ENCODE data around the gene EEFSEC. TPM values are rescaled to one million over a fixed set of nuclear protein-coding genes. Genes with fewer than 3 reads are reported as not detected.
A peak's percentile ranks its signal among the peaks of the same experiment; 100 is the strongest.

EEFSEC gene
- total RNA-seq, 1 donor from 2014 or later, result 15.3 TPM

DNA sequence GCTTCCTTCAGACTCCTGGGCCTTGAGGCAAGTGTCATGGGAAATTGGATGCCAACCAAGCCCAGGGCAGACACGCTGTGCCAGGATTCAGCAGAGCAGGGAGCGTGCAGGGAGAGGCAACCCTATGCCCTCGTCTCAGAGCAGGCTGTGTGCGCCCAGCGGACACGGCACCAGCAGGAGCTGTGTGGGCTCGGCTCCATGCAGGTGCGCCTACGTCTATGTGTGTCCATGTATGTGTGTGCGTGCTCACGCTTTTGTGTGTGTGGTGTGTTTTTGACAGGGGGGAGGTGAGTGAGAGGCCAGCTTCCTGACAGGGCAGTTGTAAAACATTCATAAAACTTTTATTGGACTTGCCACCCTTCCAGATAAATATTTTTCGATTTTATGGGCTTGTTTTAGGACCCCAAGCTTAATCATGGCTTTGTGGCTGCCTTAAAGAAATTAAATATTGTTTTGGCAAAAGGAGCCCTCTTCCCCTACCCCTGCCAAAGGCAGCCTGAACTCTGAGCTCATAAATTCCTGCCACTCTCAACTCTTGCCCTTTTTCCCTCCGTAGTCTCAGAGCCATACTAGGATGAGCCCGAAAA lies 229.0 kb downstream of the EEFSEC start:
- H3K4me1 ChIP-seq, result peaks cover 31% of the 10 kb centered on the region
- ATAC-seq (no peak), DNase-seq (no peak)
- no peak overlapping the region for H3K27ac ChIP-seq
- no peak overlapping the region for H3K4me3 ChIP-seq
- intact Hi-C loops (cut with DNase I), result no loop called here
- H3K36me3 ChIP-seq, result no peaks in the 10 kb centered on the region
- TF ChIP-seq, protein P1, sequence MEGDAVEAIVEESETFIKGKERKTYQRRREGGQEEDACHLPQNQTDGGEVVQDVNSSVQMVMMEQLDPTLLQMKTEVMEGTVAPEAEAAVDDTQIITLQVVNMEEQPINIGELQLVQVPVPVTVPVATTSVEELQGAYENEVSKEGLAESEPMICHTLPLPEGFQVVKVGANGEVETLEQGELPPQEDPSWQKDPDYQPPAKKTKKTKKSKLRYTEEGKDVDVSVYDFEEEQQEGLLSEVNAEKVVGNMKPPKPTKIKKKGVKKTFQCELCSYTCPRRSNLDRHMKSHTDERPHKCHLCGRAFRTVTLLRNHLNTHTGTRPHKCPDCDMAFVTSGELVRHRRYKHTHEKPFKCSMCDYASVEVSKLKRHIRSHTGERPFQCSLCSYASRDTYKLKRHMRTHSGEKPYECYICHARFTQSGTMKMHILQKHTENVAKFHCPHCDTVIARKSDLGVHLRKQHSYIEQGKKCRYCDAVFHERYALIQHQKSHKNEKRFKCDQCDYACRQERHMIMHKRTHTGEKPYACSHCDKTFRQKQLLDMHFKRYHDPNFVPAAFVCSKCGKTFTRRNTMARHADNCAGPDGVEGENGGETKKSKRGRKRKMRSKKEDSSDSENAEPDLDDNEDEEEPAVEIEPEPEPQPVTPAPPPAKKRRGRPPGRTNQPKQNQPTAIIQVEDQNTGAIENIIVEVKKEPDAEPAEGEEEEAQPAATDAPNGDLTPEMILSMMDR (IDR thresholded peaks at IDR 0.05), result no peak
- H3K9me3 ChIP-seq, result no peaks in the 10 kb centered on the region
- no peaks in the 10 kb centered on the region for H3K27me3 ChIP-seq

DNA sequence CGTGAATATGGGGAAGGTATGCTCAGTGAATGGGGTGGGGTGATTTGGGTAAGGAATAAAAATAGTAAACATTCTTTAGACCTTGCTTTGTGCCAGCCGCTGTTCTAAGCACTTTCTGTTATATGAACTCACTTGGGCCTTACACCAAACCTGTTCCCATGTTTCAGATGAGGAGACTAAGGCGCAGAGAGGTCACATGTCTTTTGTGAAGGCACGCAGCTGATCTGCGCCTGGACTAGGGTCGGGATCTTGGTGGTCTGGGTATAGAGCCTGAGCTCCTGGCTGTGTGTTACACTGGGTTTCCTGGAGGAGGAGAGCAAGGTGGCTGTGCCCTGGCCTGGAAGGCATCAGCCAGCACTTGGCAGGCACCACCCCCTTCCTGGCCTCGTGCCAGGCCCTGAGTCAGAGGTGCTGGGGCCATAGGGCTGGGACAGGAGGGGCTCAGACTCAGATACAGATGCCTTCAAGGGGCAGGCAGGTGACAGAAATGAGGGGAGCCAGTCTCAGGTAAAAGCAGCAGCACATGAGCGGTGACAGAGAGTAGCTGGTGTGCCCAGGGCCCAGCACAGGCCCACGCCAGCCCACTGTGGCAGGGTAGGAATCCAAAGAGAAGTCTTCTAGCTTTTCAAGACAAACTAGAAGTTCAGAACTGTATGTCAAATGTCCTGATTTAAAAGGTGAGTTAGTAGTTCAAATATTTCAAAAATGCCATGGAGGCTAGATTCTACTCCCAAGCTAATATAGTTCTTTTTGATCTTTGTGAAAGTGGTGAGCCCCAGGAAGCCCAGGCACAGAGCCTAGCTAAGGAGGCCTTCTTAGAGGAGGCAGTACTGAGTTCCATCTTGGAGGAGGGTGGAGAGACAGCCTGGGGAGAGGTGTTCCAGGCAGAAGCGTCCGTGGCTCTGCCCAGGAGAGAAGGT lies 230.3 kb downstream of the EEFSEC start:
- TF ChIP-seq, protein P1 (IDR thresholded peaks at IDR 0.05), result no peak
- Histone ChIP-seq H3K4me1 (peaks cover 26% of the 10 kb centered on the region), H3K4me3 (no peak overlapping the region), H3K36me3 (no peaks in the 10 kb centered on the region), H3K9me3 (no peaks in the 10 kb centered on the region), H3K27me3 (no peaks in the 10 kb centered on the region), H3K27ac (no peak overlapping the region)
- intact Hi-C loops (cut with DNase I), result no loop called here
- peak; percentile 62 for ATAC-seq
- peak; percentile 88 for DNase-seq

DNA sequence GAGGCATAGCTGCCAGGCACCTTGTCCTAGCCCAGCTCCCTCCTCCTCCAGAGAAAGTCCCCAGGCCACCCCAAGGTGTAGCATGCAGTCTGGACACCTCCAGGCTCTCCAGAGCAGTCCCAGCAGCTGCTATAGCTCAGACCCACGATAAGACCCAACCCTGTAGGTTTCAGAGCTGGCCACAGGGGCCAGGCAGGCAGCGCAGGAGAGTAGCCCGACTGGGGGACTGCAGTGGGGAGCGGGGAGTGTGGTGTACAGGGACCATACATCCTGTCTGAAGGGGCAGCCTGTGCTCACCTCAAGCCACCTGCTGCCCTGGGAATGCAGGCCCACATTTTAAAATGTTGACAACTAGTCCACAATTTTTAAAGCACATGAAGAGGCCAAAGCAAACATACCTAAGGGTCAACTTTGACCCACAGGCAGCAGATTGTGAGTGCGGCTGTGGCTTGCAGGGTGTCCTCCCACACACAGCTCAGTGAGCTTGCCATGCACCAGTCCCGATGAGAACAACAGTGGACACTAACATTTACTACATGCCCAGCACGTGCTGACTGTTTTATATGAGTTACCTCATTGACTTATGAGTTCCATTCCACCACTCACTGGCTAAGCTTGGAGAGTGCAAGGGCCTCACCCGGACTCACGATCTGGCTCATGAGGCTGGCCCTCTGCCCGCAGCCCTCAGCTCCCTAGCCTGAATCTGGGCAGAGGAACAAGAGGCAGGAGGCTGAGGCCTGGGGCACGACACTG lies 232.0 kb downstream of the EEFSEC start:
- TF ChIP-seq, protein P1 (IDR thresholded peaks at IDR 0.05), result no peak
- Histone ChIP-seq H3K27me3 (no peaks in the 10 kb centered on the region), H3K9me3 (no peaks in the 10 kb centered on the region), H3K27ac (no peak overlapping the region), H3K4me3 (no peak overlapping the region), H3K36me3 (no peaks in the 10 kb centered on the region), H3K4me1 (peaks cover 18% of the 10 kb centered on the region)
- DNase-seq, result peak; percentile 77
- intact Hi-C loops (cut with DNase I), result no loop called here
- ATAC-seq, result peak; percentile 67

DNA sequence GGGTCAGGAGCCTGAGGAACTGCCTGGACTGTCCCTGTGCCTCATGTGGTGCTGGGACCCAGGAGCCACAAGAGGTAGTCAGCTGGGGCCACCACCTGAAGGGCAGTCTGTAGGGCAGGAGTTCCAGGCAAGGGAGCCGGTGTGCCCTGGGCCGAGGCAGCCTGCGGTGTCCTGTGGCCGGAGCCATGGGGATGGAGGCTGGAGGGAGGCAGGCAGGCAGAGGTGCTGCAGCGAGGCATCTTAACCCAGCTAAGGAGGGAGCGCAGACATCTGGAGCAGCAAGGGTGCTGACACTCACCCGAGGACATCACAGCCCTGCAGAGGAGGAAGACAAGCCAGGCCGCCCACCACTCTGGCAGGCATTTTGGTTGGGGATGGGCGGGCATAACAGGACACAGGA lies 235.7 kb downstream of the EEFSEC start:
- Histone ChIP-seq H3K27ac (no peak overlapping the region), H3K27me3 (no peaks in the 10 kb centered on the region), H3K9me3 (no peaks in the 10 kb centered on the region), H3K4me1 (peaks cover 8% of the 10 kb centered on the region), H3K36me3 (no peaks in the 10 kb centered on the region), H3K4me3 (no peak overlapping the region)
- TF ChIP-seq, protein P1 (IDR thresholded peaks at IDR 0.05), result no peak
- ATAC-seq (no peak), DNase-seq (no peak)
- intact Hi-C loops (cut with DNase I), result no loop called here

DNA sequence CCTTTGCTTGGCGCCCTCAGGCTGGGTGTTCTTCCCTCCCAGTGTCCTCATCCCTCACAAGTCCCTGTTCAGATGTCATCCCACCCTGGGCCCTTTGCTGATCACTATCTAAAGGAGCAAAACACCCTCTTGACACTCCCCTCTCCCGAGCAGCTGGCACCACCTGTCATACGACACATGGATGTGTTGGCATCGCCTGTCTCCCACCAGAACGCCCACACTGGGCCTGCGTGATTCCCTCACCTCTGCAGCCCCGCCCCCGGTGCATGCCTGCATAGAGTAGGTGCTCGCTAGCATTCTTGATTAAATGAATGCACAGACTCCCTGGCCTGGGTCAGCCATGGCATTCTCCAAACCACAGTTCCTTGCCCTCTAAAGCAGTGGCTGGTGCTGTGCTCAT lies 237.6 kb downstream of the EEFSEC start:
- H3K36me3 ChIP-seq, result no peaks in the 10 kb centered on the region
- ATAC-seq, result no peak
- no peak for DNase-seq
- peaks cover under 1% of the 10 kb centered on the region for H3K4me1 ChIP-seq
- intact Hi-C loops (cut with DNase I), result no loop called here
- no peaks in the 10 kb centered on the region for H3K9me3 ChIP-seq
- H3K27ac ChIP-seq, result no peak overlapping the region
- TF ChIP-seq, protein P1 (IDR thresholded peaks at IDR 0.05), result no peak
- H3K27me3 ChIP-seq, result no peaks in the 10 kb centered on the region
- no peak overlapping the region for H3K4me3 ChIP-seq

Data from upper lobe of right lung (tissue), 1 donor.